NCI-H446 treated with DMSO at 0.1 percent for 48 hours (cell line): Measurements from ENCODE around the gene MTA3.
"Not testable (repeated sequence)": the region's sequence is repeated elsewhere in the genome, so short reads cannot be mapped to it uniquely, and the experiment has no call there.

Experiments used
- DNase-seq: peaks from one replicate; lab custom pipeline; 2025; lab: John Stamatoyannopoulos, UW

MTA3 gene

DNA sequence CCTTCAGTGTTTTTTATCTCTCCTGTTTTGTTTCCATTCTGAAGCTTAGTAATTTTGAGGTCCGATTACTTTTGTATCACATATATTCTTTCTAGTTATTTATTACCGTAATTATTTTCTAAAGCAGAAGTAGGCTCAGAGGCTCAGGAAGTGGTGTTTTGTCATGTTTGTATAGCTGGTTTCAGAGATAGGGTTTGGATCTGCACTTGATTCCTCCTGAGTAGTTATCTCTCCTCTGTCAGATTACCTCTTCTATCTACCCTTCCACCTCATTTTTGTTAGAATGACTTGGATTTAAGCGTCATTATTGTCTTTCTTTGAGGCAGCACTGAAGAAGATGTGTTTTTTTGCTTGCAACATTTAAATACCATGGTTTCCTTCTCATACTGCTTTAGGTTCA lies 95.4 kb downstream of the MTA3 start:
- DNase-seq: no peak

DNA sequence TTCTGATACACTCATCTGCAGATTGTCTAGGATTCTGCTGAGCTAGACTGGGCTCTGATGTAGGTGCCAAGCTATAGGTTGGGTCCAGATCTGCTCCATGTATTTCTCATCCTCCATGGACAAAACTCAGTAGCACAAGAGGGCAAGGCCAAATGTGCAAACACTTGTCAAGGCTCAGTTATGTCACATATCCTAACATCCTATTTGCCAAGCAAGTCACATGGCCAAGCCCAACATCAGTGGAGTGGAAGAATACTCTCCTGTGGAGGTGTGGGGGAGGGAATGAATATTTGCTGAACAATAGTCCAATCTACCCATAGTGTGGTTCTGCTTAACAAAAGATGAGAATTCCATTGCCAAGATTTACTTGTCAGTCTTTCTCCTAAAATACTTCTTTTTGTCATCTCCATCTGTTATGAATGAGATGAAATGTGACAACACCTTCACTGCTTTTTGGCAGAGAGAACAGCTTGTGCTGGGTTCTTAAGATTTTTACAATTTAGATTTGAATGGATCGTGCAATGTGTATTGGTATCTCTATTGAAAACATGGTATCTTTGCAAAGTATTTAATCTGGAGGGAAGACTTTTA lies 105.7 kb downstream of the MTA3 start:
- no peak for DNase-seq

DNA sequence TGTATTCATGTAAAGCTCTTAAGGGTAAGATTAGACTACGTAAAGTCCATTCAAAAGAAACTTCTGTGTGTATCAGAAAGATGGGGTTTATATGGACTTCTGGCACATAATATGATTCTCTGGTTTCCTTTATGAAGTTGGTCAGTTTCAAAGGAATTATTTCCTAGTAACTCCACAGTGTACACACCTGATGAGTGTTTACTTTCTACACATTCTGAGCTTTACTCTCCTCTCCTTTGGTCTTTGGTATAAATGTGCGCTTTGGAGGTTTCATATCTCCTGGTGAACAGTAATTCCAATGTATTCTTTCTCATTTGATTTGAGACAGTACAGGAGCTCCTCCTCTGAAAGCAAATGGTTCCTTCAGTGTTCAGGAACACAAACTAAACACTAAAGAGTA lies 107.4 kb downstream of the MTA3 start:
- no peak for DNase-seq

DNA sequence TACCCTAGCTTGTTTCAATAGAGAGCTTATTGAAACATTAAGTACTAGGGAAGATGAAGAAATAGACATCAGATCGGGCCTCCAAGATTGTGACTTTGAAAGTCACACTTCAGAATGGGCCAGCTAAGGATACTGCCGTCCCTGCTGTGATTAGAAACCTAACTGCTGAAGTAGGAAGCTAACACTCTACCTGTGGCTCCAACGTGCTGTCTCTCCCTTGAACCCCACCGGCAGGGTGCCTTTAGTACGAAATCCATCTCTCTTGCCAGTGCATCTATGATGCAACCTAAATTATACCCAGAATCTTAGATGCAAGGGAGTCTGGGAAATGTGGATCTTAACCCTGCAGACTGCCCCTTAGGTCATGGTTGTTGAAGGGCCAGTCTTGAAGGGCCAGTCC lies 116.9 kb downstream of the MTA3 start:
- no peak for DNase-seq

DNA sequence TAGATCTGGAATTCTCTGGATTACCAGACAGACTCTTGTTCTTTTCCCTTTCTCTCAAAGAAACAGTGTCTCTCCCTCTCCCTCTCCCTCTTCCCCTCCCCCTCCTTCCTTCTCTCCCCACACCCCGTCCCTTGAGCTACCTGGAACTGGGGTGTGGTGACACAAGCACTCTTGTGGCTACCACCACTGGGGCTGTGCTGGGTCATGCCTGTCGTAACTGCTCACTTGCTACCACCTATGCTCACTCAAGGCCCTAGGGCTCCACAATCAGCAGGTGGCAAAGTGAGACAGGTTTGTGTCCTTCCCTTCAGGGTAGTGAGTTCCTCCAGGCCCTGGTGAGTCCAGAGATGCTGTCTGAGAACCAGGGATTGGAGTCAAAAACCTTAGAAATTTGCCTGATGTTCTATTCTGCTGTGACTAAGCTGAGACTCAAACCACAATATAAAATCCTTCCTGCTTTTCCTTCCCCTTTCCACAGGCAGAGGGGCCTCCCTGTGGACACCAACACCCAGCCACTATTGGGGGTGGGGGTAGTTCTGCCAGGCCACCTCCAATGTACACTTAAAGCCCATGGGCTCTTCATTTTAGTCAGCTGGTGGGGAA lies 124.7 kb downstream of the MTA3 start:
- DNase-seq: no peak

DNA sequence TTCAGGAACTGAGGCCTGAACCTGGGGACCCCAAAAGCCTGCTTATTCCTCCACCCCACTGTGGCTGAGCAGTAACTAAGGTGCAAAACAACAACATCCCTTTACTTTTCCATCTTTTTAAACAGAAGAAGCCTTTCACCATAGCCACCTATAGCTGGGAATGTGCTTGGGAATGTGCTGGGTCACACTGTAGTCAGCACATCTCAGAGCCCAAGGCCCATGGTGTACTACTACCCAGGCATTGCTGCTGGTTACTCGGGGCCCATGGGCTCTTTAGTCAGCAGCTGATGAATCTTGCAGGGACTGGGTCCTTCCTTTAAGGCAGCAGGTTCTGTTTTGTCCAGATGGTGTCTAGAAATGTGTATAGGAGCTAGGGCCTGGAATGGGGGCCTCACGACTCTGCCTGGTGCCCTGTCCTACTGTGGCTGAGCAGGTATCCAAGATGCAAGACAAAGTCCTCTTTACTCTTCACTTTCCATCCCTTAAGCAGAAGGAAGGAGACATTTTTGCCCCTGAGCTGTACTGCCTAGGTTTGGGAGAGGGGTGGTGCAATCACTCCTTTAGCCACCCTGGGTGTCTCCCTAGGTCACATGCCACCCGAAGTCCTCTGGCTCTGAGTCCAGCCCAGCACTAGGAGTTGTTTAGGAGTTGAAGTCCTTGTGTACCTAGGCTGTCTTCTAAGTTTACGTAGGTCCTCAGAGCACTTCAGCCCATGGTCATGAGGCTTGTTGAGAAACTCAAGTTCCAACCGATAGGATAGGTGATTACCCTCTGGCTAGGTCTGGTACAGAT lies 125.5 kb downstream of the MTA3 start:
- no peak for DNase-seq

DNA sequence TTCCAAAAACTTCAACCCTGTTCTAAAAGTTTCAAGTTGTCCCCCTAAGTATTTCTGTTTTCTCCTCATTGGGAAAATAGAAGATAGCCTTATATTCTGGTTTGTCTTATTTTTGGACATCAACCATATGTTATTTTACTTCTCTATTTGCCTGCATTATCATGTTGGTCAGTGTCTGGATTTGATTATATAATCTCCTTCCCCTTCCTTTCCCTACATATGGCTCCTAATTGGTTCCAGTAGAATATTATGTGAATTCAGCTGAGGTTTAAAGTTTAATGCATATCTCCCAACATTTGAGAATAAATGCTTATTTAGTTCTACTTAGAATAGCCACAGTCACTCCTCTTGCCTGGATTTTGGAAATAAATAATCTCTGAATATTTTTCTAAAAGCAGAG lies 128.6 kb downstream of the MTA3 start:
- no peak for DNase-seq

DNA sequence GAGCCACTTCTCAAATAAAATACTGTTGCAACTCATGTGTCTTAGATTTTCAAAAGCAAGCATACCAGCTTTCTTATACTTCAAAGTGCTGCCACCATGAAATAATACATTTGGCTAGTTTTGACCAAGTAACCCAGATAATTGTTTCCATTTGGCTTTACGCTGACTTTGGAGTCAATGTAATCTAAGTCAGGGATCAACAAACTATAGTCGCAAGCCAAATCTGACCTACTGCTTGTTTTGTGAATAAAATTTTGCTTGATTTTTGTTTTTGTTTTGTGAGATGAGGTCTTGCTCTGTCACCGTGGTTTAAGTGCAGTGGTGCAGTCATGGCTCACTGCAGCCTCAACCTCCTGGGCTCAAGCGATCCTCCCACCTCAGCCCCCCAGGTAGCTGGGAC lies 130.5 kb downstream of the MTA3 start:
- DNase-seq: no peak

DNA sequence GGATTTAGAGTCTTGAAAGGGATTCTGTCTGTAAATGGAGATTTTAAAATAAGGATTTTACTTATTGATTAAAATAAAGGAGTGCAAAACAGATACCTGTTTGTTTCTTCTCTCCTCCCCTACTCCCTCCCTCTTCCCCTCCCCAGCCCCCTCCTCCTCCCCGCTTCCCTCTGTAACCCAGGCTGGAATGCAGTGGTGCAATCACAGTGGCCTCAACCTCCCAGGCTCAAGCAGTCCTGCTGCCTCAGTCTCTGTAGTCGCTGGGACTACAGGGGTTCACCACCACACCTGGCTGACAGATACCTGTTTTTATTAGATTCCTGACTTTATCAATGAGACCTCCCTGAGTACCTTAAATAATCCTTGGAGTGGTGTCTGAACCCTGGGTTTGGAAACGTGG lies 138.4 kb downstream of the MTA3 start:
- no peak for DNase-seq

DNA sequence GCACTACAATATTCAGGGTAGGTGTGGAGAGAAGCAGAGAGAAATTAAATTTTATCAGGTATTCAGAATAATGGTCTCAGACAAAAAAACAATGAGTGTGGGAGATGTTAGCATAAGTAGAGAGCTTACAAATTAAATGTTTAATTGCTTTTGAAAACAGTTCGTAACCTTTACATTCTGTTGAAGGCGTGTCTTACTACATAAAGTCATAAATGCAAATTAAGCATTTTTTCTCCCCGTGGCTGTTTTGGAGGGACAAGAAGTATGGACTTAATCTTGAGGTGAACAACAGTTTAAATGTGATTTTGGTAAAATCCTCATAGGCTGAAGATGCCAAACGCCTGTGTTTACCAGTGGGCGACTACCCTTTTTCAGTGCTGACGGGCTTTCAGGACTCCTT lies 139.7 kb downstream of the MTA3 start:
- DNase-seq: no peak

DNA sequence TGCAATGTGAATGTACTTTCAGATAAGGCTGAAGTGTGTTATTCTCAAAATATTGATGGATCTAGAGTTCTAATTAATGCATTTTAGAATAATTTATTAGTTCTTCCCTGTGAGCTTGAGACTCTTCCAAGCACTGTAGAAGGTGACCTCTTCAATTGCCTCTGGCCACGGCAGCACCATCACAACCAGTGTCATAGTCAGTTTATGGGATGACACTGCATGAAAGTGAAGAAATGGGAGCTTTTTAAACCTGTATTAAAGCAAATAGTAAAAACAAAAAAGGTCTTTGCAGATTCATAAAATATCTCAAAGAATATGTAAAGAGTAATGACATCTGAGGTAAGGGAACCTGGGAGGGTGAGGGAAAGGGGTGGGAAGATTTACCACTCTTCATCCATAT lies 143.5 kb downstream of the MTA3 start:
- no peak for DNase-seq

DNA sequence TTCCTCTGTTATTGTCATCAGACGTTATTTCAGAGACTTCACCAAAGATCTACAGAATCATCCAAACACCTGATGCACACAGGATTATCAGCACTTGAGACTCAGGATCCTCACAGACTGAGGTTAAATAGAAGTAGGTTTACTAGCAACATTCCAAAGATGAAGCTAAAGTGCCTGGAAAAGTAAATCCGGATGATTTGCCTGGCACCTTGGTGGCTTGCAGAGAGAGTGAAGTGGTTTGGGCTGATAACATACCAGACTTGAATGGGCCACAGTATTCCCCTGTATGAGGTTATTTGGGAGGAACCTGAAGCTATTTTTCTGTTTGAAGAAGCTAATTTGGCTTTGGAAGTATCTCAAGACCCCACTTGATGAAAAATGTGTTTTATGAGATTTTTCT lies 144.5 kb downstream of the MTA3 start:
- no peak for DNase-seq

DNA sequence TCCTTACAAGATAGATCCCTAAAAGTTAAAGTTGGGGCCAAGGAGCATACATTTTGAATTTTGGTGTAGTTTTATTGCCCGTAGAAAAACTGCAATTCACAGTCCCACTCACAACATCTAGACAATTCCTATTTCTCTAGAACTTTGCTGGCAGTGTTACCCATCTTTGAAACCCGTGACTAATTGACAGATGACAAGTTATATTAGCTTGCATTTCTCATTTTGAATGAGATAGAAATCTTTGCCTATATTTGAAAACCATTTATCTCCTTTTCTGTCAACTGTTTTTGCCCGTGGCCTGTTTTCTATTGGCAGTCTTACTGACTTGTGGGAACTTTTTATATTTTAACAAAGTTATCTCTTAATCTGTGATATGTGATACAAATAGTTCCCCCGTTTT lies 145.5 kb downstream of the MTA3 start:
- DNase-seq: no peak

DNA sequence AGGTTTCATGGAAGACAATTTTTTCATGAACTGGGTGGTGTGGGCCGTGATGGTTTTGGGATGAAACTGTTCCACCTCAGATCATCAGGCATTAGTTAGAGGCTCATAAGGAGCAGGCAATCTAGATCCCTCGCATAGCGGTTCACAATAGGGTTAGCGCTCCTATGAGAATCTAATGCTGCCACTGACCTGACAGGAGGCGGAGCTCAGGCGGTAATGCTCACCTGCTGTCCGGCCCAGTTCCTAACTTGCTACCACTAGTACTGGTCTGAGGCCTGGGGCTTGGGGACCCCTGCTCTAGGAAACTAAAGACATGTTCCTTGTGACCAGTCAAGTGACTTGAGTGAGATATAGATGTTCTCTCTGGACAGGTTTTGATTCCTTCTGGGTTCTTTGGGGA lies 146.3 kb downstream of the MTA3 start:
- no peak for DNase-seq

DNA sequence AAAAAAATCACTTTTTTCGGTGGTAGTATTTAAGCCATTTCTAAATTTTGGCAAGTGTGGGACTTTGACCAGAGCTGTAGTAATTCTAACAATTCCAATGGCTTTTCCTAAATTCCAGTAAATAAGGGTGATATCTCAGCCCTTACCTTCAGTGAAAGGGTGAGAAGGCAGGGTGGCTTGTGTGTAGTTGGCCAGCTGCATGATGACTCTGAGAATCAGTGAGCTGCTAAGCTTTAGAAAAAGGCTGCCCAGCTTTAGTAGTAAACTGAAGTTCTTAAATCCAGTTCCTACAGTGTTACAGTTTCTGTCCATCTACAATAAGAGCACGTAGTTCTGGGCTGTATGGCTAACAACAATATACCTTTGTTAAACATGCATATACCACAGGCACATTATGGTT lies 153.5 kb downstream of the MTA3 start:
- DNase-seq: no peak

DNA sequence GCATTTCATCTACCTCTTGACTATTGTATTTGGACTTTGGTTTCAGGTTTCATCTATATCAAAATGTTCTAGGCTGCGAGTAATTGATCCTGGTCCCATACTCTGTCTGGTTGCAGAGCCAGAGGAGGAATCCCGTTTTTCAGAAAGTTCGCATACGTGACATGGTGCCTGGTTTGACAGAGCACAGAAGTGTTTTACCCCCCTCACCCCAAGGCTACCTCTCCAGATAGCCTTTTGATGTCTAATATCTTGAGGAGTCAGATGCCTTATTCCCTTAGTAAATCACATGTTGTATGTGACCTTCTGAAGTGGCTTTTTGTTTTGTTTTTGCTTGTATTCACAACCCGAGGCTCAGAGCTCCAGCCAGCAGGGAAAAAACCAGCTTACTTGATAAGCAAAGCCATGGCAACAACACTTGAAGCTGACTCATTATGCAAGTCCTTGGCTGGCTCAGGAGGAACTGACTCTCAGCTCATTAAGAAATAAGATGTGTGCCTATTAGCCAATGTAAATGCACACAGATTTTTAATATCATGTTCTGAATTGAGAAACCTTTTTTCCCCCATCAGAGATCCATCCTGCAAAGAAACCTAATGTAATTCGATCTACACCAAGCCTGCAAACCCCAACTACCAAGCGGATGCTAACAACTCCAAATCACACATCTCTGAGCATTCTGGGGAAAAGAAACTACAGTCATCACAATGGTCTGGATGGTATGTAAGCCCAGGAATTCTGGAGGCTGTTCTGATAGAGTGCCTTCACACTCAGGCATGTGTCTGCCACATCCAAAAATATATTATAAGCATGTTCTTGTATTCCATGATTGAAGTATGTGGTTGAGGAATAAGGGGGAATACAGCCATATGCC lies 154.1 kb downstream of the MTA3 start:
- no peak for DNase-seq

DNA sequence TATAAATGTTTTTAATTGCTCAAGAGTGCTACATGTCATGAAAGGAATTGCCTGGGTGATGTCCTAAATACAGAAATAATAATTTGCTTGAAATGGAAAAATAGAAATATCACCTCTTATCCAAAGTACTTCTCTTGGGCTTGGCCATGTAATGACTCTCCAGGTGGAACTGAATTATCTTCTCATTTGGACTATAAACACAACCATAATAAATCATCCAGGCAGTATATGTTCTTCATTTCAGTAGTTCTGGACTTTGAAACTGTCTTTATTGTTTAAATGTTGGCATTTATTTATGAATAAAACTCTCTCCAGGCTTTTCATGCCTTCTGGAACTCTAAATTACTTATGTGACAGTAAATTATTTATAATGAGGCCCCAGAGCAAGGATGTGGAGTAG lies 155.0 kb downstream of the MTA3 start:
- DNase-seq: no peak

DNA sequence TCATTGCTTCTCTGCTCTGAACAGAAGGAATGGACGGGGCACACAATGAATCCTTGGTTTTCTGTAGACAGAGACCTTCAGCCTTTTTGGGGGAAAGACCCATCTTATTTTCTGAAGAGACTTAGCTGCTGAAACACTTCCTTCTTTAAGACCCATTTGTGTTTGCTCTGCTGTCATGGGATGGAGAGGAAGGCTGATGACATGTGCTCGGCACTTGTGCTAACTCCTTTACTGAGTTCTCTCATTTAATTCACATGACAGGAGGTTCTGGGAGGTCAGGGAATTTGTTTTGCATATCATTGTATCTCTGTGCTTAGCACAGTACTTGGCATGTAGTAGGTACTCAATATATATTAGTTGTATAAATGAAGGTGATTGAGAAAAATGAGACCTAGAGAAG lies 156.5 kb downstream of the MTA3 start:
- no peak for DNase-seq

DNA sequence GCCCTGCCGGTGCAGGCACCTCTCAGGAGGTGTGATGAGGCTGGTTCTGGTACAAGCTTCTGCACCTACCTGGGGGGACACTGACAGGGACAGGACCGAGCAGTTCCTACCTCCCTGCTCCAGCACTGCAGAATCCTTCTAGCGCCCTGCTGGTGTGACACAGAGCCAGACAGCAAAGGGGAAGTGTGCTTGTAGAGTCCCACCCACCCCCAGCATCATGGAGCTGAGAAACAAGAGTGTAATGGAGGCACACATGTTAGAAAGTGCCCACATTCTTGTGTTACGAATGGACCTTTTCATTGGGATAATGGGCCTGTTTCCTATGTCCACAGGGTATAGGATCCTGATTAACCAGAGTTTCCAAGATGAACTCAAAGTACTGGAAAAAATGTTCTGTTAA lies 157.2 kb downstream of the MTA3 start:
- no peak for DNase-seq

DNA sequence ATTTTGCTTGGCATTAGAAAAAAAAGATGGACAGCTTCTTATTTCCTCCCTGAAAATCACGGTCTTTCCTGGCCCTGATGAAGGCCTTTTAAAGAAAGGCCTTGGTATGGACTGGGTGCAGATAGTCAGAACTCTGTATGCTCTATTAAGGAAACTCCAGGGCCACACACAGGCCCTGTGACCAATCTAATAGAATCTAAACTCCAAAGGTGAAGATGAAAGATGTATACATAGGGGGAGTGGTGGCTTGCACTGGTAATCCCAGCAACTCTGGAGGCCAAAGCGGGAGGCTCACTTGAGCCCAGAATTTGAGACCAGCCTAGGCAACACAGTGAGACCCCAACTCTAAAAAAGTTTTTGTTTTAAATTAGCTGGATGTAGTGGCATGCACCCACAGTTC lies 158.2 kb downstream of the MTA3 start:
- no peak for DNase-seq

DNA sequence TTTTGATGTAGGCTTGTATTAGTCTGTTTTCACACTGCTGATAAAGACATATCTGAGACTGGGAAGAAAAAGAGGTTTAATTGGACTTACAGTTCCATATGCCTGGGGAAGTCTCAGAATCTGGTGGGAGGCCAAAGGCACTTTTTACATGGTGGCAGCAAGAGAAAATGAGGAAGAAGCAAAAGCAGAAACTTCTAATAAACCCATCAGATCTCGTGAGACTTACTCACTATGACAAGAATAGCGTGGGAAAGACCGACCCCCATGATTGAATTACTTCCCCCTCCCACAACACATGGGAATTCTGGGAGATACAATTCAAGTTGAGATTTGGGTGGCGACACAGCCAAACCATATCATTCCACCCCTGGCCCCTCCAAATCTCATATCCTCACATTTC lies 162.9 kb downstream of the MTA3 start:
- not testable (repeated sequence) for DNase-seq

DNA sequence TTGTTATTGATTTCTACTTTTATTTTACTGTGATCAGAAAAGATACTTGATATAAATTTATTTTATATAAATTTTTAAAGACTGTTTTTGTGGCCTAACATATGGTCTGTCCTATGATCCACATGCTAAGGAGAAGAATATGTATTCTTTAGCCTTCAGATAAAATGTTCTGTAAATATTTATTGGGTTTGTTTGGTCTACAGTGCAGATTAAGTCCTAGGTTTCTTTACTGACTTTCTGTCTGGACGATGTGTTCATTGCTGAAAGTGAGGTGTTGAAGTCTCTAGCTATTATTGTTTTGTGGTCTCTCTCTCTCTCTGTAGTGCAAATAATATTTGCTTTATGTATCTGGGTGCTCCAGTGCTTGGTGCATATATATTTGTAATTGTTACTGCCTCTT lies 165.4 kb downstream of the MTA3 start:
- DNase-seq: no peak
